Measurements from ENCODE around the gene SENP5.
A peak's percentile ranks its signal among the peaks of the same experiment; 100 is the strongest.

The SENP5 gene

GRCh38 chr3:196886144-196886543 lies 18.4 kb downstream of the SENP5 start:
- H3K36me3 ChIP-seq (ENCODE audit: control insufficient read depth in 5 of 5, insufficient read depth in 5 of 5, low read length in 5 of 5), result peaks cover 6 to 22% (median 14%) of the 10 kb centered on the region in 5 donors
- H3K27ac ChIP-seq (ENCODE audit: low read depth, low read length), result no peak overlapping the region
- H3K9ac ChIP-seq (ENCODE audit: low read length in 5 of 5), result no peak overlapping the region
- H3K27me3 ChIP-seq (ENCODE audit: control insufficient read depth in 5 of 5, insufficient read depth in 4 of 5, low read length in 5 of 5), result no peaks in the 10 kb centered on the region
- peaks cover 0 to 23% (median 18%) of the 10 kb centered on the region in 5 donors for H3K4me1 ChIP-seq (ENCODE audit: control insufficient read depth in 5 of 5, insufficient read depth in 5 of 5, low read length in 5 of 5)
- H3K4me3 ChIP-seq (ENCODE audit: low read depth in 1 of 5, low read length in 5 of 5), result no peak overlapping the region
- no peaks in the 10 kb centered on the region for H3K9me3 ChIP-seq (ENCODE audit: control insufficient read depth in 5 of 5, low read length in 5 of 5)

GRCh38 chr3:196889844-196890708 lies 22.4 kb downstream of the SENP5 start:
- no peak overlapping the region for H3K4me3 ChIP-seq (ENCODE audit: low read depth in 1 of 5, low read length in 5 of 5)
- H3K36me3 ChIP-seq (ENCODE audit: control insufficient read depth in 5 of 5, insufficient read depth in 5 of 5, low read length in 5 of 5), result peaks cover 6 to 21% (median 14%) of the 10 kb centered on the region in 5 donors
- no peaks in the 10 kb centered on the region for H3K27me3 ChIP-seq (ENCODE audit: control insufficient read depth in 5 of 5, insufficient read depth in 4 of 5, low read length in 5 of 5)
- peaks cover 0 to 18% (median 16%) of the 10 kb centered on the region in 5 donors for H3K4me1 ChIP-seq (ENCODE audit: control insufficient read depth in 5 of 5, insufficient read depth in 5 of 5, low read length in 5 of 5)
- peak overlapping the region in 1 of 5 donors; percentile 15 for H3K9ac ChIP-seq (ENCODE audit: low read length in 5 of 5)
- no peaks in the 10 kb centered on the region for H3K9me3 ChIP-seq (ENCODE audit: control insufficient read depth in 5 of 5, low read length in 5 of 5)
- H3K27ac ChIP-seq (ENCODE audit: low read depth, low read length), result peak overlapping the region; percentile 14

GRCh38 chr3:196894557-196895295 lies 27.0 kb downstream of the SENP5 start:
- no peaks in the 10 kb centered on the region for H3K9me3 ChIP-seq (ENCODE audit: control insufficient read depth in 5 of 5, low read length in 5 of 5)
- no peak overlapping the region for H3K4me3 ChIP-seq (ENCODE audit: low read depth in 1 of 5, low read length in 5 of 5)
- peaks cover 0 to 9% (median 8%) of the 10 kb centered on the region in 5 donors for H3K4me1 ChIP-seq (ENCODE audit: control insufficient read depth in 5 of 5, insufficient read depth in 5 of 5, low read length in 5 of 5)
- H3K9ac ChIP-seq (ENCODE audit: low read length in 5 of 5), result no peak overlapping the region
- H3K27ac ChIP-seq (ENCODE audit: low read depth, low read length), result no peak overlapping the region
- H3K27me3 ChIP-seq (ENCODE audit: control insufficient read depth in 5 of 5, insufficient read depth in 4 of 5, low read length in 5 of 5), result no peaks in the 10 kb centered on the region
- H3K36me3 ChIP-seq (ENCODE audit: control insufficient read depth in 5 of 5, insufficient read depth in 5 of 5, low read length in 5 of 5), result peaks cover 0 to 3% (median 0%) of the 10 kb centered on the region in 5 donors

GRCh38 chr3:196896229-196896628 lies 28.5 kb downstream of the SENP5 start:
- H3K9ac ChIP-seq (ENCODE audit: low read length in 5 of 5), result no peak overlapping the region
- H3K9me3 ChIP-seq (ENCODE audit: control insufficient read depth in 5 of 5, low read length in 5 of 5), result no peaks in the 10 kb centered on the region
- H3K27ac ChIP-seq (ENCODE audit: low read depth, low read length), result no peak overlapping the region
- no peaks in the 10 kb centered on the region for H3K27me3 ChIP-seq (ENCODE audit: control insufficient read depth in 5 of 5, insufficient read depth in 4 of 5, low read length in 5 of 5)
- H3K36me3 ChIP-seq (ENCODE audit: control insufficient read depth in 5 of 5, insufficient read depth in 5 of 5, low read length in 5 of 5), result peaks cover 0 to 13% (median 5%) of the 10 kb centered on the region in 5 donors
- no peak overlapping the region for H3K4me3 ChIP-seq (ENCODE audit: low read depth in 1 of 5, low read length in 5 of 5)
- no peaks in the 10 kb centered on the region for H3K4me1 ChIP-seq (ENCODE audit: control insufficient read depth in 5 of 5, insufficient read depth in 5 of 5, low read length in 5 of 5)

- Histone ChIP-seq H3K9me3 (ENCODE audit: control insufficient read depth in 5 of 5, low read length in 5 of 5) (no peaks in the 10 kb centered on the region), H3K9ac (ENCODE audit: low read length in 5 of 5) (no peak overlapping the region), H3K4me1 (ENCODE audit: control insufficient read depth in 5 of 5, insufficient read depth in 5 of 5, low read length in 5 of 5) (peaks cover 0 to 4% (median 0%) of the 10 kb centered on the region in 5 donors), H3K4me3 (ENCODE audit: low read depth in 1 of 5, low read length in 5 of 5) (no peak overlapping the region), H3K27ac (ENCODE audit: low read depth, low read length) (no peak overlapping the region), H3K27me3 (ENCODE audit: control insufficient read depth in 5 of 5, insufficient read depth in 4 of 5, low read length in 5 of 5) (no peaks in the 10 kb centered on the region), H3K36me3 (ENCODE audit: control insufficient read depth in 5 of 5, insufficient read depth in 5 of 5, low read length in 5 of 5) (peaks cover 29 to 58% (median 47%) of the 10 kb centered on the region in 5 donors)
Measured at GRCh38 chr3:196901768-196902167, 34.0 kb downstream of the SENP5 start.

- peaks cover 0 to 4% (median 0%) of the 10 kb centered on the region in 5 donors for H3K4me1 ChIP-seq (ENCODE audit: control insufficient read depth in 5 of 5, insufficient read depth in 5 of 5, low read length in 5 of 5)
- no peaks in the 10 kb centered on the region for H3K27me3 ChIP-seq (ENCODE audit: control insufficient read depth in 5 of 5, insufficient read depth in 4 of 5, low read length in 5 of 5)
- H3K9ac ChIP-seq (ENCODE audit: low read length in 5 of 5), result no peak overlapping the region
- peaks cover 30 to 59% (median 47%) of the 10 kb centered on the region in 5 donors for H3K36me3 ChIP-seq (ENCODE audit: control insufficient read depth in 5 of 5, insufficient read depth in 5 of 5, low read length in 5 of 5)
- no peaks in the 10 kb centered on the region for H3K9me3 ChIP-seq (ENCODE audit: control insufficient read depth in 5 of 5, low read length in 5 of 5)
- H3K4me3 ChIP-seq (ENCODE audit: low read depth in 1 of 5, low read length in 5 of 5), result no peak overlapping the region
- no peak overlapping the region for H3K27ac ChIP-seq (ENCODE audit: low read depth, low read length)
Measured at GRCh38 chr3:196902296-196902695, 34.6 kb downstream of the SENP5 start.

GRCh38 chr3:196903740-196904139 lies 36.0 kb downstream of the SENP5 start:
- Histone ChIP-seq H3K36me3 (ENCODE audit: control insufficient read depth in 5 of 5, insufficient read depth in 5 of 5, low read length in 5 of 5) (peaks cover 30 to 65% (median 51%) of the 10 kb centered on the region in 5 donors), H3K9me3 (ENCODE audit: control insufficient read depth in 5 of 5, low read length in 5 of 5) (no peaks in the 10 kb centered on the region), H3K4me3 (ENCODE audit: low read depth in 1 of 5, low read length in 5 of 5) (no peak overlapping the region), H3K4me1 (ENCODE audit: control insufficient read depth in 5 of 5, insufficient read depth in 5 of 5, low read length in 5 of 5) (peaks cover 0 to 4% (median 0%) of the 10 kb centered on the region in 5 donors), H3K9ac (ENCODE audit: low read length in 5 of 5) (no peak overlapping the region), H3K27me3 (ENCODE audit: control insufficient read depth in 5 of 5, insufficient read depth in 4 of 5, low read length in 5 of 5) (no peaks in the 10 kb centered on the region), H3K27ac (ENCODE audit: low read depth, low read length) (no peak overlapping the region)

GRCh38 chr3:196914866-196915265 lies 47.1 kb downstream of the SENP5 start:
- H3K4me3 ChIP-seq (ENCODE audit: low read depth in 1 of 5, low read length in 5 of 5), result no peak overlapping the region
- no peak overlapping the region for H3K9ac ChIP-seq (ENCODE audit: low read length in 5 of 5)
- no peak overlapping the region for H3K27ac ChIP-seq (ENCODE audit: low read depth, low read length)
- no peaks in the 10 kb centered on the region for H3K9me3 ChIP-seq (ENCODE audit: control insufficient read depth in 5 of 5, low read length in 5 of 5)
- no peaks in the 10 kb centered on the region for H3K4me1 ChIP-seq (ENCODE audit: control insufficient read depth in 5 of 5, insufficient read depth in 5 of 5, low read length in 5 of 5)
- no peaks in the 10 kb centered on the region for H3K27me3 ChIP-seq (ENCODE audit: control insufficient read depth in 5 of 5, insufficient read depth in 4 of 5, low read length in 5 of 5)
- H3K36me3 ChIP-seq (ENCODE audit: control insufficient read depth in 5 of 5, insufficient read depth in 5 of 5, low read length in 5 of 5), result peaks cover 0 to 17% (median 14%) of the 10 kb centered on the region in 5 donors

- no peak overlapping the region for H3K9ac ChIP-seq (ENCODE audit: low read length in 5 of 5)
- no peaks in the 10 kb centered on the region for H3K9me3 ChIP-seq (ENCODE audit: control insufficient read depth in 5 of 5, low read length in 5 of 5)
- H3K4me3 ChIP-seq (ENCODE audit: low read depth in 1 of 5, low read length in 5 of 5), result no peak overlapping the region
- H3K36me3 ChIP-seq (ENCODE audit: control insufficient read depth in 5 of 5, insufficient read depth in 5 of 5, low read length in 5 of 5), result peaks cover 0 to 17% (median 14%) of the 10 kb centered on the region in 5 donors
- H3K27me3 ChIP-seq (ENCODE audit: control insufficient read depth in 5 of 5, insufficient read depth in 4 of 5, low read length in 5 of 5), result no peaks in the 10 kb centered on the region
- H3K27ac ChIP-seq (ENCODE audit: low read depth, low read length), result no peak overlapping the region
- H3K4me1 ChIP-seq (ENCODE audit: control insufficient read depth in 5 of 5, insufficient read depth in 5 of 5, low read length in 5 of 5), result no peaks in the 10 kb centered on the region
Measured at GRCh38 chr3:196915375-196915774, 47.7 kb downstream of the SENP5 start.

GRCh38 chr3:196916221-196916620 lies 48.5 kb downstream of the SENP5 start:
- H3K27ac ChIP-seq (ENCODE audit: low read depth, low read length), result no peak overlapping the region
- no peak overlapping the region for H3K4me3 ChIP-seq (ENCODE audit: low read depth in 1 of 5, low read length in 5 of 5)
- no peaks in the 10 kb centered on the region for H3K27me3 ChIP-seq (ENCODE audit: control insufficient read depth in 5 of 5, insufficient read depth in 4 of 5, low read length in 5 of 5)
- H3K4me1 ChIP-seq (ENCODE audit: control insufficient read depth in 5 of 5, insufficient read depth in 5 of 5, low read length in 5 of 5), result no peaks in the 10 kb centered on the region
- H3K36me3 ChIP-seq (ENCODE audit: control insufficient read depth in 5 of 5, insufficient read depth in 5 of 5, low read length in 5 of 5), result peaks cover 0 to 17% (median 14%) of the 10 kb centered on the region in 5 donors
- H3K9ac ChIP-seq (ENCODE audit: low read length in 5 of 5), result no peak overlapping the region
- no peaks in the 10 kb centered on the region for H3K9me3 ChIP-seq (ENCODE audit: control insufficient read depth in 5 of 5, low read length in 5 of 5)
